Fibroblast of the aortic adventitia (primary cell): ENCODE measurements around the gene RASGRP4. TPM values are rescaled to one million over a fixed set of nuclear protein-coding genes. Genes with fewer than 3 reads are reported as not detected.

Experiments
- DNase-seq: peaks from one replicate; pipeline ENCODE4 v3.0.0-alpha.2; 2010; ENCODE audit warnings: low read depth
- H3K4me3 ChIP-seq: 2 replicates; pipeline ENCODE4 v1.5.1; 2011; ENCODE audit warnings: low read depth, mild to moderate bottlenecking, control low read depth, low read length, moderate library complexity
- total RNA-seq: library from RNA; depleted of rRNA; stranded (reverse); fragments of >200 nt; gene quantifications from 2 replicates; pipeline ENCODE4 v1.2.3, GENCODE V29; 2012; ENCODE audit warnings: low replicate concordance
- TF ChIP-seq, protein P1 (sequence below): IDR thresholded peaks from 2 replicates; pipeline ENCODE4 v1.5.1; 2011; ENCODE audit warnings: mild to moderate bottlenecking, low read length, control low read depth, inconsistent platforms; ENCODE audit not compliant: insufficient read depth

RASGRP4 gene
- total RNA-seq, 1 donor, result not detected

- no peak overlapping the region for H3K4me3 ChIP-seq
- TF ChIP-seq, protein P1, sequence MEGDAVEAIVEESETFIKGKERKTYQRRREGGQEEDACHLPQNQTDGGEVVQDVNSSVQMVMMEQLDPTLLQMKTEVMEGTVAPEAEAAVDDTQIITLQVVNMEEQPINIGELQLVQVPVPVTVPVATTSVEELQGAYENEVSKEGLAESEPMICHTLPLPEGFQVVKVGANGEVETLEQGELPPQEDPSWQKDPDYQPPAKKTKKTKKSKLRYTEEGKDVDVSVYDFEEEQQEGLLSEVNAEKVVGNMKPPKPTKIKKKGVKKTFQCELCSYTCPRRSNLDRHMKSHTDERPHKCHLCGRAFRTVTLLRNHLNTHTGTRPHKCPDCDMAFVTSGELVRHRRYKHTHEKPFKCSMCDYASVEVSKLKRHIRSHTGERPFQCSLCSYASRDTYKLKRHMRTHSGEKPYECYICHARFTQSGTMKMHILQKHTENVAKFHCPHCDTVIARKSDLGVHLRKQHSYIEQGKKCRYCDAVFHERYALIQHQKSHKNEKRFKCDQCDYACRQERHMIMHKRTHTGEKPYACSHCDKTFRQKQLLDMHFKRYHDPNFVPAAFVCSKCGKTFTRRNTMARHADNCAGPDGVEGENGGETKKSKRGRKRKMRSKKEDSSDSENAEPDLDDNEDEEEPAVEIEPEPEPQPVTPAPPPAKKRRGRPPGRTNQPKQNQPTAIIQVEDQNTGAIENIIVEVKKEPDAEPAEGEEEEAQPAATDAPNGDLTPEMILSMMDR, result no peak
- DNase-seq, result no peak
Measured at GRCh38 chr19:38467541-38468525, 41.8 kb upstream of the RASGRP4 start.

GRCh38 chr19:38466050-38466449, 40.0 kb upstream of the RASGRP4 start:
- DNase-seq, result no peak
- no peak overlapping the region for H3K4me3 ChIP-seq
- TF ChIP-seq, protein P1, result no peak

- no peak for DNase-seq
- TF ChIP-seq, protein P1, result no peak
- H3K4me3 ChIP-seq, result no peak overlapping the region
Measured at GRCh38 chr19:38464421-38465082, 38.5 kb upstream of the RASGRP4 start.

DNA sequence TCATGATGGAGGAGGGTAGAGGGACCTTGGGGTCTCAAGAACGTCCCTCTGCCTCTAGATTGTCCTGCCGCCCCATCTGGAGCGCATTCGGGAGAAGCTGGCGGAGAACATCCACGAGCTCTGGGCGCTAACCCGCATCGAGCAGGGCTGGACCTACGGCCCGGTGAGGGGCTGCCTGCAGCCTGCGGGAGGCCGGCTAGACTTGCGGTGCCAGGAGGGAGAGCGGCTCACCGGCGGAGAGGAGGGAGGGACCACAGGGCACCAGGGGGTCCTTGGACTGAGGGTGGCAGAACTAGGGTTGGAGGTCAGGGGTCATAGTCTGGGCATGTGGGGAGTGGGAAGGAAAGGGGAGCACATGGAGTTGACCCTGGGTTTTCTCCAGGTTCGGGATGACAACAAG, 37.3 kb upstream of the RASGRP4 start:
- DNase-seq, result no peak
- TF ChIP-seq, protein P1, result no peak
- no peak overlapping the region for H3K4me3 ChIP-seq

GRCh38 chr19:38458991-38459390, 33.0 kb upstream of the RASGRP4 start:
- no peak for DNase-seq
- TF ChIP-seq, protein P1, result no peak
- no peak overlapping the region for H3K4me3 ChIP-seq

DNA sequence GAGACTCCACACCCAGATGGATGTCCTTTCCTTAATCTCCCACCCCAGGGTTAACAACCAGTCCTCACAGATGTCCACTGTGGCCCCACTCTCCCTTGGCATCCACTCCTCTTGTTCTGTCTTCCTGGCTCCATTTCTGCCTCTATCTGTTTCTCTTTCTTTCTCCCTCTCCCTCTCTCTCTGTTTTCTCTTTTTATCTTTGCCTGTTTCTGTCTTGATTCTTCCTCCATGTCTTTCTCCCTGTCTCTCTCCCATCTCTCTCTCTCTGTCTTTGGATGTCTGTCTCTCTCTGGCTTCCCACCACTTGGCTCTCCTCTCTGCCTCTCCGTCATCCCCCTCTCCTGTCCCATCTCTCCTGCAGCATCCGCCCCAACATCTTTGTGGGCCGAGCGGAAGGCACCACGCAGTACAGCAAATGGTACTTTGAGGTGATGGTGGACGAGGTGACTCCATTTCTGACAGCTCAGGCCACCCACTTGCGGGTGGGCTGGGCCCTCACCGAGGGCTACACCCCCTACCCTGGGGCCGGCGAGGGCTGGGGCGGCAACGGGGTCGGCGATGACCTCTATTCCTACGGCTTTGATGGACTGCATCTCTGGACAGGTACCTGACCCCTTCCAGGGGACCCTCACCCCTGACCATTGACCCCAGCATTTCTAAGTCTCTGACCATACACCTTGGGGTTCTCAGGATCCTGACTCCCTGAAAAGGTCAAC, 31.8 kb upstream of the RASGRP4 start:
- TF ChIP-seq, protein P1, result no peak
- no peak overlapping the region for H3K4me3 ChIP-seq
- DNase-seq, result no peak
